Neural progenitor cell (in vitro differentiated cells): ENCODE results near the gene RORB. TPM values are rescaled to one million over a fixed set of nuclear protein-coding genes. Genes with fewer than 3 reads are reported as not detected.

ENCODE experiments used
- DNase-seq: peaks from one replicate; pipeline ENCODE4 v3.0.0-alpha.2; 2016; ENCODE audit warnings: low spot score
- H2AFZ ChIP-seq: fragments of 200-600 bp; sonication (generic); replicated peaks from 2 replicates; pipeline ENCODE4 v1.6.1; 2016; ENCODE audit warnings: antibody characterized with exemption
- H3F3A ChIP-seq: fragments of 200-600 bp; sonication (generic); 2 replicates; pipeline ENCODE4 v1.6.1; 2016; ENCODE audit warnings: antibody characterized with exemption, low read depth
- H3K27ac ChIP-seq: fragments of 200-600 bp; sonication (generic); 2 replicates; pipeline ENCODE4 v1.5.1; 2016; ENCODE audit warnings: mild to moderate bottlenecking
- H3K27me3 ChIP-seq: fragments of 200-600 bp; sonication (generic); 2 replicates; pipeline ENCODE4 v1.6.1; 2016; ENCODE audit warnings: mild to moderate bottlenecking, moderate library complexity
- H3K36me3 ChIP-seq: fragments of 200-600 bp; sonication (generic); 2 replicates; pipeline ENCODE4 v1.5.1; 2016
- H3K4me1 ChIP-seq: fragments of 200-600 bp; sonication (generic); 2 replicates; pipeline ENCODE4 v1.6.1; 2016; ENCODE audit warnings: mixed run types
- H3K4me2 ChIP-seq: fragments of 200-600 bp; sonication (generic); 2 replicates; pipeline ENCODE4 v1.6.1; 2016
- H3K4me3 ChIP-seq: fragments of 200-600 bp; sonication (generic); 2 replicates; pipeline ENCODE4 v1.5.1; 2016
- H3K79me2 ChIP-seq: fragments of 200-600 bp; sonication (generic); 2 replicates; pipeline ENCODE4 v1.6.1; 2016; ENCODE audit warnings: low read depth
- H3K9ac ChIP-seq: fragments of 200-600 bp; sonication (generic); 2 replicates; pipeline ENCODE4 v1.6.1; 2016
- H3K9me3 ChIP-seq: fragments of 200-600 bp; sonication (generic); 2 replicates; pipeline ENCODE4 v1.5.1; 2016; ENCODE audit warnings: low read depth
- H4K20me1 ChIP-seq: fragments of 200-600 bp; sonication (generic); 2 replicates; pipeline ENCODE4 v1.6.1; 2016; ENCODE audit warnings: low read depth
- H3K27ac Mint-ChIP-seq: 3 replicates; pipeline ENCODE4 v1.8.0; 2021; ENCODE audit warnings: mixed read lengths
- H3K27me3 Mint-ChIP-seq: 2 replicates; pipeline ENCODE4 v1.8.0; 2022; ENCODE audit warnings: low read depth, mild to moderate bottlenecking, inconsistent platforms, moderate library complexity, mixed read lengths; ENCODE audit not compliant: insufficient read depth
- H3K36me3 Mint-ChIP-seq: 3 replicates; pipeline ENCODE4 v1.8.0; 2021; ENCODE audit warnings: mixed read lengths
- H3K4me1 Mint-ChIP-seq: 3 replicates; pipeline ENCODE4 v1.8.0; 2021; ENCODE audit warnings: mixed read lengths
- H3K4me3 Mint-ChIP-seq: 3 replicates; pipeline ENCODE4 v1.8.0; 2021; ENCODE audit warnings: mild to moderate bottlenecking, moderate library complexity, mixed read lengths
- H3K9me3 Mint-ChIP-seq: 3 replicates; pipeline ENCODE4 v1.8.0; 2020; ENCODE audit warnings: mixed read lengths
- EZH2 ChIP-seq: fragments of 200-600 bp; sonication (generic); IDR thresholded peaks from 2 replicates; pipeline ENCODE4 v1.6.1; 2017; ENCODE audit warnings: antibody characterized with exemption, mild to moderate bottlenecking, moderate library complexity
- EZH2phosphoT487 ChIP-seq: fragments of 200-600 bp; sonication (generic); IDR thresholded peaks from 2 replicates; pipeline ENCODE4 v1.6.1; 2017; ENCODE audit warnings: antibody characterized with exemption
- total RNA-seq: library from RNA; depleted of rRNA; stranded (reverse); fragments of >200 nt; gene quantifications from 2 replicates; pipeline ENCODE4 v1.2.3, GENCODE V29; 2015; ENCODE audit warnings: low replicate concordance
- TF ChIP-seq, protein P1 (sequence below): fragments of 200-600 bp; sonication (generic); IDR thresholded peaks from 2 replicates; pipeline ENCODE4 v1.5.1; 2017; ENCODE audit warnings: antibody characterized with exemption, mild to moderate bottlenecking

The RORB gene
- total RNA-seq, 1 donor from 2014 or later: 4.2 TPM

- H3K4me1 Mint-ChIP-seq: no peaks in the 10 kb centered on the region
- no peaks in the 10 kb centered on the region for H3K36me3 Mint-ChIP-seq
- H4K20me1 ChIP-seq: no peaks in the 10 kb centered on the region
- H3K27ac Mint-ChIP-seq: no peak overlapping the region
- H3K79me2 ChIP-seq: no peaks in the 10 kb centered on the region
- H3K27me3 ChIP-seq: no peaks in the 10 kb centered on the region
- H3K36me3 ChIP-seq: no peaks in the 10 kb centered on the region
- H3K9ac ChIP-seq: no peak overlapping the region
- no peak overlapping the region for H3K4me2 ChIP-seq
- H3K9me3 ChIP-seq: no peaks in the 10 kb centered on the region
- H2AFZ ChIP-seq: no peak overlapping the region
- H3K4me3 ChIP-seq: no peak overlapping the region
- H3F3A ChIP-seq: no peaks in the 10 kb centered on the region
- H3K9me3 Mint-ChIP-seq: no peaks in the 10 kb centered on the region
- TF ChIP-seq, protein P1, sequence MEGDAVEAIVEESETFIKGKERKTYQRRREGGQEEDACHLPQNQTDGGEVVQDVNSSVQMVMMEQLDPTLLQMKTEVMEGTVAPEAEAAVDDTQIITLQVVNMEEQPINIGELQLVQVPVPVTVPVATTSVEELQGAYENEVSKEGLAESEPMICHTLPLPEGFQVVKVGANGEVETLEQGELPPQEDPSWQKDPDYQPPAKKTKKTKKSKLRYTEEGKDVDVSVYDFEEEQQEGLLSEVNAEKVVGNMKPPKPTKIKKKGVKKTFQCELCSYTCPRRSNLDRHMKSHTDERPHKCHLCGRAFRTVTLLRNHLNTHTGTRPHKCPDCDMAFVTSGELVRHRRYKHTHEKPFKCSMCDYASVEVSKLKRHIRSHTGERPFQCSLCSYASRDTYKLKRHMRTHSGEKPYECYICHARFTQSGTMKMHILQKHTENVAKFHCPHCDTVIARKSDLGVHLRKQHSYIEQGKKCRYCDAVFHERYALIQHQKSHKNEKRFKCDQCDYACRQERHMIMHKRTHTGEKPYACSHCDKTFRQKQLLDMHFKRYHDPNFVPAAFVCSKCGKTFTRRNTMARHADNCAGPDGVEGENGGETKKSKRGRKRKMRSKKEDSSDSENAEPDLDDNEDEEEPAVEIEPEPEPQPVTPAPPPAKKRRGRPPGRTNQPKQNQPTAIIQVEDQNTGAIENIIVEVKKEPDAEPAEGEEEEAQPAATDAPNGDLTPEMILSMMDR: no peak
- TF ChIP-seq EZH2 (no peak), EZH2phosphoT487 (no peak)
- no peak overlapping the region for H3K4me3 Mint-ChIP-seq
- H3K4me1 ChIP-seq: peaks cover 10% of the 10 kb centered on the region
- H3K27me3 Mint-ChIP-seq: no peaks in the 10 kb centered on the region
- DNase-seq: no peak
- no peak overlapping the region for H3K27ac ChIP-seq
These were observed 9.7 kb upstream of the RORB start for GRCh38 chr9:74487395-74487794.

- no peak overlapping the region for H3K27ac Mint-ChIP-seq
- H3K36me3 ChIP-seq: no peaks in the 10 kb centered on the region
- H3K79me2 ChIP-seq: no peaks in the 10 kb centered on the region
- H3K4me2 ChIP-seq: no peak overlapping the region
- H3K4me1 Mint-ChIP-seq: no peaks in the 10 kb centered on the region
- H3K27me3 ChIP-seq: peaks cover 28% of the 10 kb centered on the region
- no peaks in the 10 kb centered on the region for H3K9me3 ChIP-seq
- H3K9me3 Mint-ChIP-seq: no peaks in the 10 kb centered on the region
- H3K27ac ChIP-seq: no peak overlapping the region
- no peaks in the 10 kb centered on the region for H3K36me3 Mint-ChIP-seq
- H3K4me3 Mint-ChIP-seq: no peak overlapping the region
- no peak for DNase-seq
- no peak overlapping the region for H3K4me3 ChIP-seq
- H3K9ac ChIP-seq: no peak overlapping the region
- H4K20me1 ChIP-seq: no peaks in the 10 kb centered on the region
- TF ChIP-seq, protein P1: no peak
- TF ChIP-seq EZH2 (no peak), EZH2phosphoT487 (no peak)
- peaks cover 4% of the 10 kb centered on the region for H3K27me3 Mint-ChIP-seq
- no peak overlapping the region for H2AFZ ChIP-seq
- H3F3A ChIP-seq: peaks cover 12% of the 10 kb centered on the region
- no peaks in the 10 kb centered on the region for H3K4me1 ChIP-seq
These were observed 3.6 kb upstream of the RORB start for GRCh38 chr9:74493512-74493911.

DNA sequence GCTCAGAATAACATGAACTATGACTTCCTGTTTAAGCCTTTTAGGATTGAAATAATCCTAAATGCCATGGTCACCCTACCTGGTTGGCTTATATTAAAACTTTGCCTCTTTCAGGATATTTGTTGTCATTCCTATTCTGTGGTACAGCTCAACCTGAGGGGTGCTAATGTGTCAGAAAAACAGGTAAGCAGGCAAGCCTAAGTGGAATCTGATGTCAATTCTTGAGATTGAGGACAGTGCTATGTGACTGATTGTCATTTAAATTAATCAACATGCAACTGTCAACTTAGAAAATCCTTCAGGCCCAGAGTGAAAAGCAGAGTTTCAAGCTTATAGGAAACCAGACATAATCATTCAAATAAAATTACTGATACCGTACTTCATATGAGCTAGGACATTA lies 2.6 kb upstream of the RORB start:
- Histone ChIP-seq H3K27me3 (peaks cover 38% of the 10 kb centered on the region), H2AFZ (no peak overlapping the region), H4K20me1 (no peaks in the 10 kb centered on the region), H3K27ac (no peak overlapping the region), H3K9me3 (no peaks in the 10 kb centered on the region), H3K79me2 (no peaks in the 10 kb centered on the region), H3K9ac (no peak overlapping the region), H3K4me1 (peaks cover 6% of the 10 kb centered on the region), H3K4me3 (no peak overlapping the region), H3K4me2 (no peak overlapping the region), H3K36me3 (no peaks in the 10 kb centered on the region), H3F3A (peaks cover 12% of the 10 kb centered on the region)
- peaks cover 6% of the 10 kb centered on the region for H3K4me1 Mint-ChIP-seq
- H3K27me3 Mint-ChIP-seq: peaks cover 10% of the 10 kb centered on the region
- no peak overlapping the region for H3K4me3 Mint-ChIP-seq
- no peak overlapping the region for H3K27ac Mint-ChIP-seq
- no peak for DNase-seq
- TF ChIP-seq EZH2 (no peak), EZH2phosphoT487 (no peak)
- TF ChIP-seq, protein P1: no peak
- no peaks in the 10 kb centered on the region for H3K9me3 Mint-ChIP-seq
- no peaks in the 10 kb centered on the region for H3K36me3 Mint-ChIP-seq
